GM18861 (cell line): Measurements from ENCODE around the gene IFIT1B.
"Not testable (repeated sequence)": the region's sequence is repeated elsewhere in the genome, so short reads cannot be mapped to it uniquely, and the experiment has no call there.

Experiments
- ATAC-seq: cut with Tn5 transposase; IDR thresholded peaks from one replicate; pipeline ENCODE4 v1.9.1; 2021; ENCODE audit not compliant: unreplicated experiment

The IFIT1B gene

DNA sequence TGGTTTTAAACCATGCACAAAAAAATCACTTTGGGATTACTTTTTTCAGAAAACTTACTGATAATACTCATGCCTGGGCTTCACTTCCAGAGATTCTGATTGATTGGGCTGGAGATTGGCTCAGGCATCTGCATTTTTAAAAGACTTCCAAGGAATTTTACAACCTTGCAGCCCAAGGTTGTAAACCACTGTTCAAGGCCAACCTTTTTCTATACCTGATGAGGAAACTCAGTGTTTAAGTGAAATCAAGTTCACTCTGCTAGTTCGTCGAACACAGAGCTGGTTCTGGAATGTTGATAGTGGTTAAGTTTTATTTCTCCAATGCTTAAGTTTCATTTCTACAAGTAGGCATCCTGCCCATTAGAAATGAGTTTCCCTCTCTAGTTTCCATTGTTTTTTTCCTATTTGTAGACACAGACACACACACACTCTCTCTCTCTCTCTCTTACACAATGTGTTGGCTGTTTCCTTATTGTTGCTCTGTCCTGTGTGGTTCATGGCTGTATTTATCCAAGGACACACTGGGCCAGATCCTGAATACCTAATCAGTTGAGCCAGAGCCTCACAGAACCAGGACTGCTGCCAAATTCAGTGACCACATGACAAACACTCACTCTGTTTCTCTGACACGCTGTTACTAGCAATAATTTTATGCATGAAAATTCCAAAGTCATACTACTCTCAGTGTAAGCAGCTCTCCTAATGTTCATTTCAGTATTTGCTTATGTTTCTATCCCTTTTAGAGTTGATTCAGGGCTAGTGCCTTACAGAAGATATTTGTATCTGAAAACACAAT is 3.7 kb upstream of the IFIT1B start:
- no peak for ATAC-seq

DNA sequence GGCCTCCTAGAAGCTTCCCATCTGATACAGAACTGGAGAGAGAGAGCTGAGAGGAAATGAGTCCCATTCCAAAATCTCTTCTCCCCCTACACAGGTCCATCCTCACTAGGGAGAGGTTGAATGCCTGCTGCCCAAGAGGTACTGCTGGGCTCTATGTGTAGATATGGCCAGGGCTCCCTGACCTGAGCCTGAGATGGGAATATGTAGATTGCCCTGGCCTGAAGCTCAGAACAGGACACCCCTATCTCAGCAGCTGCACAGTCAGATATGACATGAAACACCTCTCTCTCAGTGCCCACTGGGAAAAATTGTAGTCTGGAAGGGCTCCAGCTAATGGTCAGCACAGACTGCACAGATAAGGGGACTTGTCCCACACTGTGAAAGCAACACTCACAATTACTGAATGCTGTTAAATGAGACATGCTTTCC is 3.1 kb upstream of the IFIT1B start:
- no peak for ATAC-seq

DNA sequence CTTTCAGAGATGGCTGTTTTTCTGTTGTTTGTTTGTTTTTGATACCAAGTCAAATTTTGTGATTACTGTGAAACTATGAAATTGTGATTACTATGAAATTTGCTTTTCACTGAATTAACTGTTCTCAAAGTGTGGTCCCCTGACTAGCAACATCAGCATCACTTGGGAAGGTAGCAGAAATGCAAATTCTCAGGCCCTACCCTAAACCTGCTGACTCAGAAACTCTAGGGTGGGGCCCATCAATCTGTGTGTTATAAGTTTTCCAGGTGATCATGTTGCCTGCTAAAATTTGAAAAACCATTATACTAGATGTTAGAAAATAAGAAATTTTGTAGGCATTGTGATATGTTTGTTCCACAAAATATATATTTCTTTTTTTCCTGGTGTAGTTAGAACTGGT is 1.2 kb downstream of the IFIT1B start:
- no peak for ATAC-seq

DNA sequence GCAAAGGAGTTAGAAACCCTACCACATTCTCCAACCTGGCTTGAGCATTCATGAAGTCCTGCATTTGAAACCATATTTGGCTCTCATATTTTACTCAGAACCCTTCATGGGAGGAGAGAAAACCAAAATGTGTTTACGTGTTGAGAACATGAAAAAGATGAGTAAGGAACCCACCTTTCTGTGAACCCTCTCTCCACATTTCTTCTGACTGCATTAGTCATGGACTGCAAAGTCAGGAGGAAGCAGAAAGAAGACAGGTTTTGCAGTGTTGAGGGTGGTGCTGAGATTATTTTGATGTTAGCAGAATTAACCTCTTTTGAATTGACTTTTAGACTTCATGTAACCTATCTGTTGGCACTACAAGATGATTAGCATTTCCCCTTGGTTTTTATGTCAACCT is 4.9 kb downstream of the IFIT1B start:
- no peak for ATAC-seq

DNA sequence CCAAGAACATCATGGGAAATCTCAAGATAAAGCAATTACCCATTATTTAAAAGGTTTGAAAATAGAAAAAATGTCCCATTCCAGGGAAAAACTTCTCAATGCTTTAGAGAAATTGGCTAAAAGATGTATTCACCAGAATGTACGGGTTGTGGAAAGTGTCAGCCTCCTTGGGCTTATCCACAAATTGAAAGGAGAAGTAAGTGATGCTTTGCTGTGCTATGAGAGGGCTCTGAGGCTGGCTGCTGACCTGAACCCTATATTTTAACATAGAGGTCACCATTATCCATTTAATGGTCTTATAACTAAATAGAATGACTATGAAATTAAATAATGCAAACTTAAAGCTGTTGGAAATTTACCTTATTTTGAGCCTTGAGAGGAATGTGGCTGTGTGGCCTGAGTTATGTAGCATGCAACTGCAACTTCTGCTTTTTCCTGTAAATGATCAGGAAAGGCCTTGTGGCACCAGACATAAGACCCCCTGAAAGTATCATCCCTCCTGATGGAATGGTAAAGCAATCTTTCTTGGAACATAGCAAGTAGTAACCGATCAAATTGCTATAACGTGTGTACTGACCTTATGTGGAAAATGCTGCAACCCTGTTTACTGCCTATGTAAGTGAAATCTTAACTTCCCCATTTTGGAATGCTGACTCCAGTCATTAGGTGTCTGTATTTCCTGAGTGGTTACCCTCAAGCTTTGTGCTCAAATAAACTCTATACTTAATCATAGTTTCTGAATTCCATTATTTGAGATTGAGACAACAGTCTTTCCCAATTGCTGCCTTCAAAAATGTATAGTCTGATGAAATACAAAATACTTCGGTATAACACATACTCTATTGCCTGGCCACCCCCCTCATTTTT is 6.9 kb downstream of the IFIT1B start:
- ATAC-seq, result no peak

DNA sequence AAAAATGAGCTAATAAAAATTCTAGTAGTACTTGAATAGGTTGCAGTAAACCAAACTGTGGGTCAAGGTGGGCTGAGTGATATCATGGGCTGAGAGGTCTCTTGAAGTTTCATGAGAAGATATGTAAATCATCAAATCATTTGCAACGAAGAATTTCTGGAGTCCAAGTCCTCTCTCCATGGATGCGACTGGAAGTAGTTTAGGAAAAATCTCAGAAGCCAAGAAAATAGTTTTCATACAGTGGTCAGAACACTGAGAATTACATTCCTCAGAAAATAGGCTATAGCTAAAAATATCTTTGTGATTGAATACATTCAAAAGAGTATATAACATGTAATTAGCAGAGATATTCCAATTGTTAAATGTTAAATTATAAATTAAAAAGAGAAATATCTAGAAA is 10.9 kb downstream of the IFIT1B start:
- ATAC-seq, result no peak

DNA sequence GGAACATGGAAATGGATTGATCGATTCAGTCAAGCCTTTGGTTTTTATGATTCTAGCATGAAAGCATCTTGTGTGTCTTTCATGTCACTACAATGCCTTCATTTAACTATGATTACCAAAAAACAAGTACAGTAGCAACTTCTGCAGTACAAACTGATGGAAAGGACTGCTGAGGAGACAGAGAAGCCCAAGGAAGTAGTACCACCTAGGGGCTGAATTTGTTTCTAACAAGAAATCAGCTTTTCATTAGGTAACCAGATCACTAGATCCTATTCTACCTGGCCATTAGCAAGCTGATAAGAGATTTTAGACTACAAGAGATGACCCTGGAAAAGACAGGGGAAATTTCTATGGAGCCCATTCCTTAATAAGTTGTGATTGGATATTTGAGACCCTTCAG is 11.4 kb downstream of the IFIT1B start:
- ATAC-seq, result peak; percentile 32

DNA sequence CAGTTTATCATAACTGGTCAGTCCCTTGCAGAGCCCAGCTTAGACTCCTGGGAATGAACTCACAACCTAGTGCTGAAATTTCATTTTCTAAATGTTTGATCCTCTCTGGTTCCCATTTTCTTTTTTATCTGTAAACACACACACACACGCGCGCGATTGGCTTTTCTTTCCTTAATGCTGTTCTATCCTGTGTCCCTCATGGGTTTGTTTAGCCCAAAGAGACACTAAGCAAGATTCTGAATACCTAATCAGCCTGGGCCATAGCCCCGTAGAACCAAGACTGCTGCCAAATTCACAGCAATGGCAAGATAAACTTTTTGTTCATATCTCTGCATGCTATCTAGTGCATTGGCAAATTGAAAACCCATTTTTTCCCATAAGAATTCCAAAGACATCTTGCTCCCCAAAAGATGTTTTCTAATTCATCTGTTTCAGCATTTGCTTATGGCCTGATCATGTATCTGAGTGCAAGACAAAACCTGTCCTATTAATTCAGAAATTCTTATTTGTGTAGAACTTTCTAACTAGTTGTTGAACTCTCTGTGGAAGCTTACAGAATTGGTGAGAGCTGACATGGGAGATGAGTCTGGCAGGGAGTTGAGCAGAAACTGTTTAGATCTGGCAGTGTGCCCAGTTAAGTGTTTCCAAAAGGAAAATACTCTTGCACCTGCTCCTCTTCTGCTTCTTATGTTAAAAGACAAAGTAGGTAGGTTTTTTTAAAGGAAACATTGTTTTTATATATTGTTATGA is 12.8 kb downstream of the IFIT1B start:
- no peak for ATAC-seq

DNA sequence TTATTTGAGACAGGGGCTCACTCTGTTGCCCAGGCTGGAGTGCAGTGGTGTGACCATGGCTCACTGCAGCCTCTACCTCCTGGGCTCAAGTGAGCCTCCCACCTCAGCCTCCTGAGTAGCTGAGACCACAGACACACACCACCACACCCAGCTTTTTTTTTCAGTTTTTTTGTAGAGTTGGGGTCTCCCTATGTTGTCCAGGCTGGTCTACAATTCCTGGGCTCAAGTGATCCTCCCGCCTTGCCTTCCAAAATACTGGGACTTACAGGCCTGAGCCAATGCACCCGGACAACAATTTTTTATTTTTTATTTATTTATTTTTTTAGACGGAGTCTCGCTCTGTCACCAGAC is 13.3 kb downstream of the IFIT1B start:
- ATAC-seq, result not testable (repeated sequence)

DNA sequence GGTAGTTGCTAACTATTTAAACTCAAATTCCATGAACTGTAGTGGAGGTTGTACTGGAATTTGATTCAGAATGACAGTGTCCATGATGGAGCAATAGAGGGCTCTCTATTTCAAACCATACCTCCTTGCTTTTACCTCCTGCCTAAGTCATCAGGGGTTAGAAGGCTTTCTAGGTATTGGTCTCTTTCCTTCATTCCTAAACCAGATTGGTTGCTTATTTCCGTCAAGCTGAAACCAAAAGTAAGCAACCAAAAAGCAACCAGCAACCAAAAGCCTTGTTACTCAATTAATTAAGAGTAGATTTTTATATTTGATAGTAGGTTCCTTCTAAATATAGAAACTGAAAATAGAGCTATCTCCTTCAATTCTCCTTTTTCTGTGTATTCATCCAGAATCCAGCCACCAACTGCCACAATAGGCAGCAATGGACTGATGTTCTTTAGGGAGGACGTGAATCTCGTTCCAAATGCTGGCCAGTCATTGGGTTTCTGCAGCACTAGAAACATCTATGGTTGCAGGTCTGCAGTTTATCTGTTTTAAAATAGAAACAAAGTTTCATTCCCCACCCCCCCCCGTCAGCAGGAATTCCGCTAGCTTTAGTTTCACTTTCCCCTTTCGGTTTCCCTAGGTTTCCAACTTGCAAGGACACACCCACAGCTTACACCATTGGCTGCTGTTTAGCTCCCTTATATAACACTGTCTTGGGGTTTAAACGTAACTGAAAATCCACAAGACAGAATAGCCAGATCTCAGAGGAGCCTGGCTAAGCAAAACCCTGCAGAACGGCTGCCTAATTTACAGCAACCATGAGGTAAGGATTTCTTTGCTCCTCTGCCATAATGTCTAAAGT is 14.3 kb downstream of the IFIT1B start, which contains the start of gene IFIT1:
Gene IFIT1, plus strand, starts transcription at position 717 of the 850 bp plus-strand sequence. Its CDS starts 90 bp downstream, at position 807.
- ATAC-seq, result peak; percentile 72

DNA sequence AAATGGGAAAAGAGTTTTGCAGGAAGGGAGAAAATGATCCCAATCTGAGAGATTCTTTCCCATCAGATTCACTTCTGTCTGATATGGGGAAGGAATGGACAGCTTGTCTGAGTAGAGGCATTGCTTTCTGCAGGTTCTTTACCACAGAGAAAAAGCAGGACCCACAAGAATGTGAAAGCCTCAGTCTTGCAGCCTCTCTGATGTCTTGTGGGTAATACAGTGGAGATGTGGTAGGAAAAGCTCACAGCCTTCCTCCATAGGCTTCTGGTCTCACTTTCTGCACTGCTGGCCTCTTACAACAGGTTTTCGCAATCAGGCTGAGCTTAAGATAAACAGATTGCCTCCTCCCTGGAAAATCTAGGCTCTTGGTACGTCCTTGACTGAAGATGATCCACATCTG is 15.1 kb downstream of the IFIT1B start:
- no peak for ATAC-seq

DNA sequence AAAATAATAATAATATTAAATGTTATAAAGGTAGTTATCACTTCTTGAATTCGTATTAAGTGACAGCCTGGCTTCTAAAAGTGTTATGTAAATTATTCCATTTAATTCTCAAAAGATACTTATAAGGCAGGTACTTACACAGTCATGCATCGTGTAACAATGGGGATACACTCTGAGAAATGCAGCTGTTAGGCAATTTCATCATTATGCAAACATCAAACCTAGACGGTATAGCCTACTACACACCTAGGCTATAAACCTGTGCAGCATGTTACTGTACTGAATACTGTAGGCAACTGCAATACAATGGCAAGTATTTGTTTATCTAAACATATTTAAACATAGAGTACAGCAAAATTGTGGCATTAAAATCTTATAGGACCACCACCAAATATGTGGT is 16.0 kb downstream of the IFIT1B start:
- ATAC-seq, result no peak

DNA sequence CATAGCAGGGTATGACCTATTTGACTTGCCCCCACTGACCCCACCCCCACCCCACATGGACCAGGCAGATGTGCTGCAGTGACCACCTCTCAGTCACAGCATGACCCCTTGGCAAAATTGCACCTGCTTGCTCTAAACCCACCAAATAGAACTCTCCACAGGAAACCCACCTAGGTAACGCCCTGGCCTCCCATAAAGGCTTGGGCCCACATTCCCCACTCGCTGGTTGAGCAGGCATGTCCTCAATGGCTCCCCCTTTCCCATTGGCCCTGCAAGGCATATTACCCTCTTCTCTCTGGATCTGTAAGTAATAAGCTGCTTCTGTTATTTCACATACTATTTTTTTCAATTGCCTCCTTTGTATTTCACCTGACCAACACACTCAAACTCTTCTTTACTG is 17.3 kb downstream of the IFIT1B start:
- ATAC-seq, result no peak

DNA sequence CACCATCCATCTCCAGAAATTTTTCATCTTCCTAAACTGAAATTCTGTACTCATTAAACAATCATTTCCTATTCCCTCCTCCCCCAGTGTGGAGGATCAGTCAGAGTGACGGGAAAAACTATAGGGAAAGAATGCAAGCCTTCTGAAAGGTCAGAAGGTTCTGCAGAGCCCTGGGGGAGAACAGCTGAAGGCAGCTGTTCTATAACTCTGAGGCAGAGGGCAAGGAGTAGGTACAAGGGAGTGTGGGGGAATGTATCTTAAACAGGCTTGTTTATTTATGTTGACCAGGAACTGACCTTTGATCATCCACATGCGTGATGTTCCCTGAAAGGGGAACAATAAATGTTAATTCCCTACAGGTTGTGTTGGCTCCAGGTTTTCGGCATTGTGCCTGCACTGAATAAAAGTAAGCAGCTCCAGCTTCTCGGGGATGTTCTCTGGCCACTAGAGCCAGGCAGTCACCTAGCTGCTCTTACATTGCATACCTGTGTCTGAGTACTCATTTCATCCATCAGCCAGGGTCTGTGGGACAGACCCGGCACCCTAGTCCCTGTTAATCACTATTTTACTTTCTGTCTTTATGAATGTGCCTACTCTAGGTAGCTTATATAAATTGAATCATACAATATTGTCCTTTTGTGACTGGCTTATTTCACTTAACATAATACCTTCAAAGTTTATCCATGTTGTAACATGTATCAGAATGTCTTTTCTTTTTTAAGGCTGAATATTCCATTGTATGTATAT is 20.3 kb downstream of the IFIT1B start:
- ATAC-seq, result no peak

DNA sequence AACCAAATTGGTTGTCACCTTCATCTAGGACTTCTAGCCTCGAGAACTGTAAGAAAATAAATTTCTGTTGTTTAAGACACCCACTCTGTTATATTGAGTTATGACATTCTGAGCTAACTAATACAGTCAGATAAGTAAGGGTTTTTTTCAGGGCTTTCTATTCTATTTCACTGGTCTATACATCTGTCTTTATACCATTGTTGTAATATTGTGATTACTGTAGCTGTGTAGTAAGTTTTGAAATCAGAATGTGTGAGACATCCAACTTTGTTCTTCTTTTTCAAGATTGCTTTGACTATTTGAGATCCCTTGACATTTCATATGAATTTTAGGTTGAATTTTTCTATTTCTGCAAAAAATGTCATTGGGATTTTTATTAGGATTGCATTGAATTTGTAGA is 22.1 kb downstream of the IFIT1B start:
- ATAC-seq, result no peak

DNA sequence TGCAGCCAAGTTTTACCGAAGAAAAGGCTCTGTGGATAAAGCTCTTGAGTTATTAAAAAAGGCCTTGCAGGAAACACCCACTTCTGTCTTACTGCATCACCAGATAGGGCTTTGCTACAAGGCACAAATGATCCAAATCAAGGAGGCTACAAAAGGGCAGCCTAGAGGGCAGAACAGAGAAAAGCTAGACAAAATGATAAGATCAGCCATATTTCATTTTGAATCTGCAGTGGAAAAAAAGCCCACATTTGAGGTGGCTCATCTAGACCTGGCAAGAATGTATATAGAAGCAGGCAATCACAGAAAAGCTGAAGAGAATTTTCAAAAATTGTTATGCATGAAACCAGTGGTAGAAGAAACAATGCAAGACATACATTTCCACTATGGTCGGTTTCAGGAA is 25.2 kb downstream of the IFIT1B start:
- ATAC-seq, result no peak

DNA sequence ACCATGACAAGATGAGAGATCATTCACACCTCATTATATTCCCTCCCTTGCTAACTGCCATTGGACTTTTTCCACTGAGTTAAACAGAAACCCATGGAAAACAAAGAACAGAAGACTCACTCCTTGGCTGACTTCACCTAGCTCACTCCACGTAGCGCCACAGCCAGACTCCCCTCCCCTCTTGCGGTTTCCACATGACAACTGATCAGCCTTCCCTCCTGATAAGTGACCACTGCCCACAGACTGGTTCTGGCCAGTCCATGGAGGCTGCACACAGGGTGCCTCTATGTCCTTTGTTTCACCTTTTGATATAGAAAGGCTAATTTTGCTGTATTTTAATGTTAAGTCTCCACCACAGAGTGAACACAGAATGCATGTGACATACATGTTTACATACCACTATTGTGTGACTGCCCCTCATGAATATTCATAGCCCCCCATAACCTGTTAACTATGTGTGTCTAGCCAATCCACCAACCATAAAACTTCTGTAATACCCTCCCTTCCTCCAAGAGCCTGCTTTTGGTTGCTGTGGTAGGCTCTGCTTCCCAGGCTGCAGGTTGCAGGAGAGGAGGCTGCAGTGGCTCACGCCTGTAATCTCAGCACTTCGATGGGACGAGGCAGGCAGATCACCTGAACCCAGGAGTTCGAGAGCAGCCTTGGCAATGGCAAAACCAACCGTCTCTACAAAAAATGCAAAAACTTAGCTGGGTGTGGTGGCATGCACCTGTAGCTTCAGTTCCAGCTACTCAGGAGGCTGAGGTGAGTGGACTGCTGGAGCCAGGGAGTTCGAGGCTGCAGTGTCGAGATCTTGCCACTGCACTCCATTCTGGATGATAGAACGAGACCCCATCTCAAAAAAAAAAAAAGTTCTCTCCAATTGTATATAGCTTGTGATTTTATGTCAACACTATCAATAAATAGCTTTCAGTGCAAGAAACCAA is 26.5 kb downstream of the IFIT1B start:
- ATAC-seq, result no peak

DNA sequence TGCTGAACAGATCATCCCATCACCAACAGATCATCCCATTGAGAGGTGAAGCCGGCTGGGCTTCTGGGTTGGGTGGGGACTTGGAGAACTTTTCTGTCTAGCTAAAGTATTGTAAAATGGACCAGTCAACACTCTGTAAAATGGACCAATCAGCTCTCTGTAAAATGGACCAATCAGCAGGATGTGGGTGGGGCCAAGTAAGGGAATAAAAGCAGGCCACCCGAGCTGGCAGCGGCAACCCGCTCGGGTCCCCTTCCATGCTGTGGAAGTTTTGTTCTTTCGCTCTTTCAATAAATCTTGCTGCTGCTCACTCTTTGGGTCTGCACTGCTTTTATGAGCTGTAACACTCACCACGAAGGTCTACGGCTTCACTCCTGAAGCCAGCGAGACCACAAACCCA is 28.3 kb downstream of the IFIT1B start:
- ATAC-seq, result not testable (repeated sequence)

DNA sequence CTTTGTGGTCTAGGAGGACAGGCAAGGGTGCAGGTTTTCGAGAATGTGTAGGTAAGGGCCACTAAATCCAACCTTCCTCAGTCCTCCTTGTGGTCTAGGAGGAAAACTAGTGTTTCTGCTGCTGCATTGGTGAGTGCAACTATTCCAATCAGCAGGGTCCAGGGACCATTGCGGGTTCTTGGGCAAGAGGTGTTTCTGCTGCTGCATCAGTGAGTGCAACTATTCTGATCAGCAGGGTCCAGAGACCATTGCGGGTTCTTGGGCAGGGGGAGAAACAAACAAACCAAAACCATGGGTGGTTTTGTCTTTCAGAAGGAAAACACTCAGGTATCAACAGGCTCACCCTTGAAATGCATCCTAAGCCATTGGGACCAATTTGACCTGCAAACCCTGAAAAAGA is 29.9 kb downstream of the IFIT1B start:
- not testable (repeated sequence) for ATAC-seq
